ENCODE data around the gene XYLT2.

GRCh38 chr17:50397919-50398285, 52.0 kb downstream of the XYLT2 start:
- no peak for TF ChIP-seq CTCF (IDR thresholded peaks at IDR 0.05)
- TF ChIP-seq POLR2A (IDR thresholded peaks at IDR 0.05) = no peak

All from testis (tissue), 2 donors.